GM15510 (cell line): ENCODE measurements around the gene CAPSL.

Source experiments
- POLR2A ChIP-seq: IDR thresholded peaks from 3 replicates; pipeline ENCODE4 v1.6.1; 2011; ENCODE audit warnings: borderline replicate concordance; ENCODE audit not compliant: insufficient read length; ENCODE audit errors: extremely low read depth

Gene CAPSL

GRCh38 chr5:35924122-35924949 lies 14.1 kb downstream of the CAPSL start:
- no peak for TF ChIP-seq POLR2A

- TF ChIP-seq POLR2A: no peak
These were observed 16.0 kb downstream of the CAPSL start for GRCh38 chr5:35922468-35922867.

- TF ChIP-seq POLR2A: no peak
These were observed 16.5 kb downstream of the CAPSL start for GRCh38 chr5:35921930-35922329.

GRCh38 chr5:35920890-35921289 lies 17.5 kb downstream of the CAPSL start:
- no peak for TF ChIP-seq POLR2A

GRCh38 chr5:35919191-35919590 lies 19.2 kb downstream of the CAPSL start:
- TF ChIP-seq POLR2A: no peak

- no peak for TF ChIP-seq POLR2A
These were observed 29.6 kb downstream of the CAPSL start for GRCh38 chr5:35908814-35909213.

GRCh38 chr5:35908228-35908627 lies 30.2 kb downstream of the CAPSL start:
- TF ChIP-seq POLR2A: no peak

GRCh38 chr5:35904443-35905132 lies 33.8 kb downstream of the CAPSL start:
- no peak for TF ChIP-seq POLR2A

GRCh38 chr5:35903631-35904203 lies 34.7 kb downstream of the CAPSL start:
- no peak for TF ChIP-seq POLR2A

- no peak for TF ChIP-seq POLR2A
These were observed 36.3 kb downstream of the CAPSL start for GRCh38 chr5:35902046-35902672.

GRCh38 chr5:35900972-35901695 lies 37.3 kb downstream of the CAPSL start:
- no peak for TF ChIP-seq POLR2A

- no peak for TF ChIP-seq POLR2A
These were observed 38.6 kb downstream of the CAPSL start for GRCh38 chr5:35899800-35900199.

GRCh38 chr5:35898952-35899660 lies 39.3 kb downstream of the CAPSL start:
- no peak for TF ChIP-seq POLR2A

GRCh38 chr5:35894131-35894530 lies 44.3 kb downstream of the CAPSL start:
- TF ChIP-seq POLR2A: no peak
